Forelimb muscle (tissue), 1 donor: ENCODE measurements around the gene STARD13. TPM values are rescaled to one million over a fixed set of nuclear protein-coding genes. Genes with fewer than 3 reads are reported as not detected.

Experiments used
- DNase-seq: peaks from one replicate; pipeline ENCODE4 v3.0.0-alpha.2; 2013; ENCODE audit warnings: low read depth
- polyA plus RNA-seq: library from polyadenylated mRNA; unstranded; fragments of 120-200 nt; gene quantifications from one replicate; pipeline ENCODE4 v1.2.1, GENCODE V29; 2013; ENCODE audit not compliant: insufficient read length

The STARD13 gene
- polyA plus RNA-seq, 1 donor: 21.4 TPM

DNA sequence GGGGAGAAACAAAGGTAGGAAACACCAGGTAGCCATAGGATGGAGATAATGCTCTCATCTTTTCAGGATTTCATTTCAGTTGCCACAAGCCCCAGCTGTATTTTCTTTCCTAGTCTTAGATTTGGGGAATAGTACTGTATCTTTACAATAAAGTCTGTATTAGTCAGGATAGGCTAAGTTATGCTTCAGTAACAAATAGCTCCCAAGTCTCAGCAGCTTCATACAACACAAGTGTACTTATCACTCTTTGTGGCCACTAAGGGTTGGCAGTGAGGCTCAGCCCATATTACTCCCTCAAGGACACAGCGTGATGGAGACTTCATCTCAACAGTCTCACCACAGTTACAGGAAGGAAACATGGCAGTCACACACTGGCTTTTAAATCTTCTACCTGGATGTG is 61.4 kb downstream of the STARD13 start:
- DNase-seq: no peak

- no peak for DNase-seq
Observed at GRCh38 chr13:33219926-33220325, 65.6 kb downstream of the STARD13 start.

- DNase-seq: no peak
Observed at GRCh38 chr13:33218426-33218825, 67.1 kb downstream of the STARD13 start.

GRCh38 chr13:33218020-33218419 is 67.5 kb downstream of the STARD13 start:
- no peak for DNase-seq

DNA sequence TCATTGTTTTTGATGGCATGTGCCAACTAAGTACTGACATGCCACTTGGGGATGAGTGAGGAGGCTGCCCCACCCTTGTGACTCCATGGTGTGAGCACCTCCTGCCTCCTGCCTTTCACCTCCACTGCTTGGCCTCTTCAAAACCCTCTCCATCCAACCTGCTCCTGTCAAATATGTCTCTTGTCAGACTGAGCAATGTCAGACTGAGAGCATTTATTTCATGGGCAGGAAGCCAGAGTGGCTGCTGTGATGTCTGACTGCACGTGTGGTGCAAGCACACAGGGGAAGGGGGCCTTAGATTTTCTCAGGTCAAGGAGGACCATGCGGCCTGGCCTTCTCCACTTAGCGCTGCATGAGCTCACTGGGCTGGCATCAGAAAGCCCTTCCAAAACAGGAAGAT is 68.3 kb downstream of the STARD13 start:
- no peak for DNase-seq

- DNase-seq: no peak
Observed at GRCh38 chr13:33213797-33214196, 71.8 kb downstream of the STARD13 start.

DNA sequence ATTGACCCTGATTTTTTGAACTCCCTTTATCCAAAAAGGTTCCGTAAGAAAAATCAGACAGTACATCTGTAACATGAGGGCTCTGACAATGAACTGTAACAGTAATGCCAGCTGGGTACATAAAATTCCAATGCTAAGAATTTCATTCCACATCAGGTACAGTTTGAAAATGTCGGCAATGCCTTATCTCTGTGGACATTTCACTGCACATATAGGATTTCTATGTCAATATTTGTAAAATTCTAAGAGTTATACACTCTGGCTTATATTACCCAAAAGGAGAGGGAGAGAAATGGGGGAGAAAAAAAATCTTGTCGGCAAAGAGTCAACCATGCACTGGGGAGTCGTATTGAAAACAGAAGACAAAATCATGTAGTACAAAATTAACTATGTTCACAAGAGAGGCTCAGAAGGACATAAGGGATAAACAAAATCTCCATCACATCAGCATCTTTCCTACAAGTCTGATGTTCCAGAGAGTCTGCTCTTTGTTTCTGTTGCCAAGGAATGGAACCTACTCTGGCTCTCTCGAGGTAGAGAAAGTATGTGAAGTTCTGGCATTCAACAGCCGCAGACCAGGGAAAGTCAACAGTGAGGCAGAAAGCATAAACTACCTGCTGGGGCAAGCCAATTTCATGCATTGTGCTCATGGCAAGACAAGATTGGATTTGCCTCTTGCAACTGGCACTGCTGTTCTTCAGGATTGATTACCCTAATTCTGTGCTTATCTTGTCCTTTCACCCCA is 72.4 kb downstream of the STARD13 start:
- DNase-seq: no peak

- no peak for DNase-seq
Observed at GRCh38 chr13:33212396-33212795, 73.2 kb downstream of the STARD13 start.

- DNase-seq: no peak
Observed at GRCh38 chr13:33210090-33210489, 75.5 kb downstream of the STARD13 start.

GRCh38 chr13:33208290-33209220 is 77.0 kb downstream of the STARD13 start:
- no peak for DNase-seq

- DNase-seq: no peak
Observed at GRCh38 chr13:33207615-33207961, 78.0 kb downstream of the STARD13 start.

GRCh38 chr13:33206945-33207614 is 78.5 kb downstream of the STARD13 start:
- DNase-seq: no peak

DNA sequence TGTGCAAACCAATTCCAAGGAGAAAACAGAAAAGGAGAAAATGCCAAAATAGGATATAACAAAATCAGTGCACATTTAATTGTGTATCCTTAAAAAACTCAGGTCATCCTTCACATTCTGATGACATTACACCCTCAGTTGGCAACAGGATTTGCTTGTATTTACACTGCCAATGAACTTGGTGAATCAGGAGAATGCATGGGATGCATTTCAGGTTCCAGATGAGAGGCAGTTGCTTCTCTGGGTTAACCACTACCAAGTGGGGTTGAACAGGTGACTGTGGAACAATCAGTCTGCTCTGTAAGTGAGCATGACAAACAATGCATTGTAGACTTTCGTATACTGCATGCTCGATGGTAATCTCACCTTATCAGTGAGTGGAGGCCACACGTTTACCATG is 79.1 kb downstream of the STARD13 start:
- DNase-seq: no peak

DNA sequence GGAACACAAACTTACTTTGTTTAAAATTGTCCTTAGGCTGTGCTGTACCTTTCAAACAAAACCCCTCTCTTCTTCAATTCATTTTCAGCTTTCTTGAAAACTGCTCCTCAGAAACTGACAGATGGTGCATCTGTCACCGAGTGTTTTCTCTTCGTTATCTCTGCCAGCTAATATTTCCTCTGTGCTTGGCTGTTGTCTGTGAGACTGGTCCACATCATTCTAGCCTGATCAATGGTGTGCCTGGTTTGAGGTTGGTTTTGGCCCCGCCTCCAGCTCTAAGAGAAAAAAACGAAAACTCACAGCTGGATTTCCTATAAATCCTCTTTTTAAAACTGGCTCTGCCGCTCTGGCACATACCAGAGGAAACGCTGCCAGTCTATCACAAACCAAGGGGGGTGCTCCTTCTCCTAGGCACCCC is 79.7 kb downstream of the STARD13 start:
- no peak for DNase-seq

DNA sequence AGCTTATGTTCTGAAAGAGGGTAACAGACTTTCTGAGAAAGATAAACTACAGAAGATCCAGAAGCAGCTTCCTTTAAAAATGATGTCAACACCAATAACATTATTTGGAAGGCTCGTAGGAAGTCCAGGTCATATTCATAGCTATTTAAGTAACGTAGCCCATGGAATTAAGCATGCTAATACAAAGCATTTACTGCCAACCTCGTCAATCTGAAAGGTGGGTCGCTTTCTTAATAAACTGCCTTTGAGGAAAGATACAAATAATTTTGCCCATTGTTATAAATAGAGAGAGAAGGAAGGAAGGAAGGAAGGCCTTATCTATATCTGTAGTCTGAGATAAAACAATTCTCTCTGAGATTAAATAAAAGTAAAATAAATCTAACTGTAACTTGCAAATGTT is 80.3 kb downstream of the STARD13 start:
- no peak for DNase-seq

- DNase-seq: peak; percentile 98
Observed at GRCh38 chr13:33204130-33204927, 81.2 kb downstream of the STARD13 start.

DNA sequence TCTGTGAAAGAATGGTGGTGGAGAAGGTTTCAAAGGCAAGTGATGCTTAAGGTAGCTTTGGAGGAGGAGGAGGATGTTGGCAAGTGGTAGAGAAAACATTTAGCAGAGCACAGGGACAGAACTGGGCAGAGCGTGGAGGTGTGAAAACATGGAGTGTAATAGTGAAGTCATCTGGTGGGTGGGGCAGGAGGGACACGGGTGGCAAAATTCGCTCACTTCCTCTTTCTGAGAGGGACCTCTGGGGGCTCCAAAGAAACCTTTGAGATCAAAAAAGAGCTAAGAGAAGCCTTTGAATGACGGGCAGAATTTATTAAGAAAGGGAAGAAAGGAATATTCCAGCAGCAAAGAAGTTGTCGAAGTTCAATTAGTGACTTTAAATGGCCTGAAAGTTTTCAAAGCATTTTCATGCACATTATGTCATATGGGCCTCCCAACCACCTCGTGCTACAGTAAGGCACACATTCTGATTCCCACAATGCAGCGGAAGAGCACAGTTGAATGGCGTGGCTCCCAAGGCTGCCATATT is 82.8 kb downstream of the STARD13 start:
- no peak for DNase-seq

DNA sequence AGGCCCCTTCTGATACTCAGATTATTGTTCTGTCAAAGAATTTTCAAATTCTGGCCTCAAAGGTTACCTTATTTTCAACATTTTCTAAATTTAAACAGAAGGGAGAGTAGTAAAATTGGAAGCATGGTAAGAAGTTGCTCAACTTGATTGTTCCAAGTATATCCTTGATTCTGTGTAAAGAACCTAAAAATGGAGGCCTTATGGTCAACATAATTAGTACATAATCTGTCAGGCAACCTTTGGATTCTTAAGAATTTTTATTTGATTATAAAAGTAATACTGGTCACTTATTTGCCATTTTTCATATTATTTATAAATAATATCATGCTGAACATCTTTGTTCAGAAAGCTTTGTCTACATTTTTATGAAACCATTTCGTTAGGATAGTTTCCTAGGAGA is 83.9 kb downstream of the STARD13 start:
- no peak for DNase-seq

DNA sequence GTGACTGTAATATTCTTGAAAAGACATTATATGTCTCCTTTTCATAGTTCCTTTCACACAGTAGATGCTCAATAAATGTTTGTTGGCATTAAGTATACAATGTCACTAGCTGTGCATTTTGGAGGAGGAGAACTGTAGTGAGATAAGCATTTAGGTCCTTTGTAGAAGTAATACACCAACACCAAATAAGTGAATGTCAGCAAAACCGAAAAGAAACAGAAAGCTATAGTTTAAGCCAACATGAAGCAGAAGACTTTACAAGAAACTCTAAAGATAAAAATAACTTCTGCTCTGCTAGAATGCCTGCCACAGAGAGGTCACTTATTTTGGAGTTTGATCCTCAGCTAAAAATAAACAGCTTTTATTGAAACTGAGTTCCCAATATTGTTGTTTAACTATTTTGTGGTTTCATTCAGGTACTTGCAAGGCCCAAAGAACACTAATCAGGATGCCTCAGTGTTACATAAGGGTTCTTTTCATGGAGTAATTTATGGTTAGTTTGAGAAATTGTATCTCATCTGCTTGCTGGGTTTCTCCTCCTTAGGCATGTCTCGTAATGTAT is 86.2 kb downstream of the STARD13 start:
- no peak for DNase-seq

GRCh38 chr13:33197541-33197971 is 88.0 kb downstream of the STARD13 start:
- DNase-seq: no peak

DNA sequence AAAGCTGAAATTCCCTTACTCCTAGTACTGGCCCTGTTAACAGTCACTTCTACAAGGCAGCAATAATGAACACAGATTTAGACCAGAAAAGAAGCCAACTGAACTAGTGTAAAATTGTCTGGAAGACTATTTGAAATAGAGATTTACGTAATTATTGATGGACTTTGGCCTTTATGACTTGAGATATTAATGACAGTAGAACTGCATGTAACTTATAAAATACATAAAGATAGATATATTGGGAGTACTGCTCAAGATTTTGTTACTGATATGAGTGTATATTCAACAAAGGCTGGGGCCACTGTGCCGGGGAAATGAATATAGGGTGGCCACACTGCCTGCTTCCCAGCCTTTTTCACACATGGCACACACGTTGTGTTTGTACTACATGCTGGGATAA is 88.8 kb downstream of the STARD13 start:
- DNase-seq: no peak
